HG03025 (cell line): ENCODE measurements around the gene SLC16A11.
"Not testable (repeated sequence)": the region's sequence is repeated elsewhere in the genome, so short reads cannot be mapped to it uniquely, and the experiment has no call there.

ENCODE experiments used
- ATAC-seq: cut with Tn5 transposase; IDR thresholded peaks from one replicate; pipeline ENCODE4 v1.9.1; 2021; ENCODE audit warnings: mild to moderate bottlenecking, moderate library complexity; ENCODE audit not compliant: unreplicated experiment, low FRiP score

The SLC16A11 gene, protein sequence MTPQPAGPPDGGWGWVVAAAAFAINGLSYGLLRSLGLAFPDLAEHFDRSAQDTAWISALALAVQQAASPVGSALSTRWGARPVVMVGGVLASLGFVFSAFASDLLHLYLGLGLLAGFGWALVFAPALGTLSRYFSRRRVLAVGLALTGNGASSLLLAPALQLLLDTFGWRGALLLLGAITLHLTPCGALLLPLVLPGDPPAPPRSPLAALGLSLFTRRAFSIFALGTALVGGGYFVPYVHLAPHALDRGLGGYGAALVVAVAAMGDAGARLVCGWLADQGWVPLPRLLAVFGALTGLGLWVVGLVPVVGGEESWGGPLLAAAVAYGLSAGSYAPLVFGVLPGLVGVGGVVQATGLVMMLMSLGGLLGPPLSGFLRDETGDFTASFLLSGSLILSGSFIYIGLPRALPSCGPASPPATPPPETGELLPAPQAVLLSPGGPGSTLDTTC

DNA sequence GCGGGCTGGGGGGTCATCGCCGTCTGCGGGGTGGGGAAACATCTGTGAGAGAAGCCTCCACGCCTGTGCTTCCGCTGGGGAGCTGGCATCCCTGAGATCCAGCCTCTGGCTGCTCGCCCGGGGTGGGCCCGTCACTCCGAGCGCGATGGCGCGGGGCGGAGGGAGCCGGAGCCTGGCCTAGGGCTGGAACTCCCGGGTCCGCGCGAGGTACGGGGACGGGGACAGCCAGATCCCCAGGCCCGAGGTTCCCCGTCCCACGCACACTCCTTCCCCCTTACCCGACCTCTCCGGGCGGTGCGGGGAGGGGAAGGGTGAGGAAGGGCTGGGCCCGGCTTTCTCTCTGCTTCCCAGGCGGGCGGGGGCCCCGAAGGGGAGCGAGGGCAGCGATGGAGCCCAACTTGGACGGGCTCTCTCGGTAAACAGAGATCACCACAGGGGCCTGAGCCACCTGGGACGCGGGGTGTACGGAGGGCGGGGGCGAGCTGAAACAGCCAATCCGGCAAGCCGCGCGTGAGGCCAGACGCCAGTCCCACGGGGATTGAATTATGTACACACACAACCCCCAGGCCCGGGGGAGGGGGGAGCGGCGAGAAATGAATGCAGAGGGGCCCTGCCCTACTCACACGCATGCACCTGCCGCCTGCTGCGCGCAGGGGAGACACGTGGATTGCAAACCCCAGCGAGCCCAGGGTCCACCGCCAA is at the start of gene SLC16A11:
SLC16A11 (minus strand) TSS at position 596 of the 702 bp plus-strand sequence; CDS start at position 17, 579 bp downstream.
- no peak for ATAC-seq

DNA sequence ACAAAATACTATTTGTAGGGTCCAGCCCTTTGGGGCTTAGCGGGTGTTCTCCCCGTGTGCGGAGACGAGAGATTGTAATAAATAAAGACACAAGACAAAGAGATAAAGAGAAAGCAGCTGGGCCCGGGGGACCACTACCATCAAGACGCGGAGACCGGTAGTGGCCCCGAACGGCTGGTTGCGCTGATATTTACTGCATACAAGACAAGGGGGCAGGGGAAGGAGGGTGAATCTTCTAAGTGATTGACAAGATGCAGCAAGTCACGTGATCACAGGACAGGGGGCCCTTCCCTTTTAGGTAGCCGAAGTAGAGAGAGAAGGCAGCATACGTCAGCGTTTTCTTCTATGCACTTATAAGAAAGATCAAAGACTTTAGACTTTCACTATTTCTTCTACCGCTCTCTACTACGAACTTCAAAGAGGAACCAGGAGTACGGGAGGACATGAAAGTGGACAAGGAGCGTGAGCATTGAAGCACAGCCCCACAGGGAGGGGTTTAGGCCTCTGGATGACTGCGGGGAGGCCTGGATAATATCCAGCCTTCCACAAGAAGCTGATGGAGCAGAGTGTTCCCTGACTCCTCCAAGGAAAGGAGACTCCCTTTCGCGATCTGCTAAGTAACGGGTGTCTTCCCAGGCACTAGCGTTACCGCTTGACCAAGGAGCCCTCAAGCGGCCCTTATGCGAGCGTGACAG is 47.6 kb upstream of the SLC16A11 start:
- ATAC-seq = not testable (repeated sequence)

DNA sequence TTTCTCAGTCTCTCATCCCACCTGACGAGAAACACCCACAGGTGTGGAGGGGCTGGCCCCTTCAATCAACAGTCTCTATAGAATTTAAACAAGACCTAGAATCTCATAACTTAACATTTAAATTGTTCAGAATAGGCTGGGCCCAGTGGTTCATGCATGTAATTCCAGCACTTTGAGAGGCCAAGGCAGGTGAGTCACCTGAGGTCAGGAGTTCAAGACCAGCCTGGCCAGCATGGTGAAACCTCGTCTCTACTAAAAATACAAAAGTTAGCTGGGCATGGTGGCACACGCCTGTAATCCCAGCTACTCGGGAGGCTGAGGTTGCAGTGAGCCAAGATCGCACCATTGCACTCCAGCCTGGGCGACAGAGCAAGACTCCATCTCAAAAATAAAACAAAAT is 45.7 kb upstream of the SLC16A11 start:
- not testable (repeated sequence) for ATAC-seq

DNA sequence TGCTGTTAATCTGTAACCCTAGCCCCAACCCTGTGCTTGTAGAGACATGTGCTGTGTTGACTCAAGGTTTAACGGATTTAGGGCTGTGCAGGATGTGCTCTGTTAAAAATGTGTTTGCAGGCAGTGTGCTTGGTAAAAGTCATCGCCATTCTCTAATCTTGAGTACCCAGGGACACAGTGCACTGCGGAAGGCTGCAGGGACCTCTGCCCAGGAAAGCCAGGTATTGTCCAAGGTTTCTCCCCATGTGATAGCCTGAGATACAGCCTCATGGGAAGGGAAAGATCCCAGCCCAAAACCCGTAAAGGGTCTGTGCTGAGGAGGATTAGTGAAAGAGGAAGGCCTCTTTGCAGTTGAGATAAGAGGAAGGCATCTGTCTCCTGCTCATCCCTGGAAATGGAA is 44.5 kb upstream of the SLC16A11 start:
- ATAC-seq = not testable (repeated sequence)

DNA sequence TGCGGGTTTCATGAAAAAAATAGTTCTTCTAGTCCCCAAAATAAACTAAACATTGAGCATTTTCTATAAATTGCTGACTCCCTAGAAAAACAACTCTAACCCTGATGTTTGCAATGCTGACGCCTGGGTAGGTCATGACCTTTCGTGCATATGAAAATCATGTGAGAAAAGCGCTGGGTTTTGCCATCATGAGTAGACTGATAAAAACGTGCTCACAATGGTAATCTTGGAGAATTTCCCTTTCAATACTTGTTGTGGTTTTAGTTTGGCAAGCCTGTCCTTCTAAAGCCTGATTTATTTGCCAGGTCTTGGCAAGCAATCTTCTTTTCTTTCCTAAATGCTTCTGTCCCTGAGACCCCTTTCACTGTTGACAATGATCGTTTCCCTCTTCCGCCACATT is 40.2 kb upstream of the SLC16A11 start:
- ATAC-seq = no peak

GRCh38 chr17:7083592-7083991 is 39.7 kb upstream of the SLC16A11 start:
- ATAC-seq = no peak

- no peak for ATAC-seq
These were observed 37.6 kb upstream of the SLC16A11 start for GRCh38 chr17:7081341-7082062.

- ATAC-seq = no peak
These were observed 36.7 kb upstream of the SLC16A11 start for GRCh38 chr17:7080456-7081041.

GRCh38 chr17:7079581-7080455 is 35.9 kb upstream of the SLC16A11 start, which contains the start of gene CLEC10A:
Gene CLEC10A (minus strand): TSS chr17:7080251. CDS start chr17:7078812, 1,439 bp downstream.
- ATAC-seq = no peak

DNA sequence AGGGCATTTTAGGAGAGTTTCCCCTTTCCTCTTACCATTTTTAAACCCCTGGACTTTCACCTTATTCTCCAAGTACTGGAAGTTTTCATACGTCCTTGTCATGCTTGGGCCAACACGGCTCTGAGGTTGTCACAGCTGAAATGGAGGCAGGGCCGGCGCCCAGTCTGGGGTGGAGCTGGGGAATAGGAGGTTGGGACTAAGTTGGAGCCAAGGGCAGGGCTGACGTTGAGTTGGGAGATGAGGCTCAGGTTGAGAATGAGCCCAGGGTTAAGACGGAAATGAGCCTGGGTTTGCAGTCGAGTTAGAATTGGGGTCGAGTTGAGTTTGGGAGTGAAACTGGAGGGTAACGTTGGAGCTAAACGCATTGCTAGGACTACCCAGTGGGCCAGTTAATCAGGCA is 34.8 kb upstream of the SLC16A11 start:
- no peak for ATAC-seq

DNA sequence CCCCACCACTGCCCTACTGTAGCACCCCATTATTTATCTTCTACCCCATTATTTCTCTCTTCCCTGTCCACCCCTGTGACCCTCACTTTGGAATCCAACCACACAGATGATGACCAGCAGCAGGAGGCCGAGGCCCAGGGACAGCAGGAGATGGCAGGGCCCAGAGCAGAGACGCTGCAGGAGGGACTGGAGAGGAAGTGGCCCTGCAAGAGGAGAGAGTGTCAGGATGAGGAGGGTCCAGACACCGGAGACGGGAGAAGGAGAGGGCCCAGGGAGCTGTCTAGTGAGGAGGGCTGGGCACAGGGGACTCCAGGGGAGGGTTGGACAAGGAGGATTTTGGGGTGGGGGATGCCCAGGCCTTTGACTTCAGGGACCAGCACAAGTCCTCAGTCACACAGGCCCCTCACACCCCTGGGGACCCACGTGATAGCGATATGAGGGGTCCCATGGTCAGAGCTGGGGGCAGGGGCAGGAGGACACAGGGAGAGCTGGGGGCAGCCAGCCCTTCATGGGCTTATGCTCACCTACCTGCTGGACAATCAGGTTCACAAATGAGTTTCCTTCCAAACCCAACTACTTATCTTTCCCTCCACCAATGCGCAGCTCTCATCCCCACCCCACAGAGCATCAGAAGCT is 34.1 kb upstream of the SLC16A11 start:
- no peak for ATAC-seq

DNA sequence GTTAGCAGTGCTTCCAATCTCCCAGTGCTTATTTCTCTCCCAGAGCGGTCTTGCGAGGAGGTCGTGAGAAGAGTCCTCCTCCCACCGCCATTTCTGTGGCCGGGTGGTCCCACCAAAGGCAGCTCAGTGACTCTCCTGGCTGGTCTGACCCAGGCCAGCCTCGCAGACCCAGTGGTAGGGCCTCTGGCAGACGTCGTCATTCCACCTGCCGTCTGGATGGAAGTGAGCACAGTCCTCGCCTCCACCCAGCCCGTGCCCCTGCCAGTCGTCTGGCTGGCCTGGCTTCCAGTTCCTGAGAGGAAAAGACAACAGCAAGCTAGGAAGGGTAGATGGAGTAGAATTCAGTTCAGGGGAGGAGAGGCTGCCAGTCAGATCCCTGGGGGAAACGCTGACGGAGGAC is 31.0 kb upstream of the SLC16A11 start:
- no peak for ATAC-seq

DNA sequence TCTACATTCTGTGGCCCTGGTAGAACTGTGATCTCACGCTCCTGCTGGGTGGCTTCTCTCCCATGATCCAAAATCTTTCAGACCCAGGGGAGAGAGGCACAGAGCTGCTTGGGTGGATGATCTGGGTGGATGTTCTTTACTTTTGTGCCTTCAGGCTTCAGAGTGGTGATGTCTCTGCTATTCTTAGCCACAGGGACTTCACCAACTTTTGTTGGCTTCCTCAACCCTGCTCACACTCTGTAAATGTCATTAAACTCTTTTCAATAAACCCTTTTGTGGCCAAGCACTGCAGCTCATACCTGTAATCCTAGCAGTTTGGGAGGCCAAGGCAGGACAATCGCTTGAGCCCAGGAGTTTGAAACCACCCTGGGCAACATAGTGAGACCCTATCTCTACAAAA is 28.5 kb upstream of the SLC16A11 start:
- no peak for ATAC-seq

- ATAC-seq = no peak
These were observed 26.8 kb upstream of the SLC16A11 start for GRCh38 chr17:7070712-7071111.

DNA sequence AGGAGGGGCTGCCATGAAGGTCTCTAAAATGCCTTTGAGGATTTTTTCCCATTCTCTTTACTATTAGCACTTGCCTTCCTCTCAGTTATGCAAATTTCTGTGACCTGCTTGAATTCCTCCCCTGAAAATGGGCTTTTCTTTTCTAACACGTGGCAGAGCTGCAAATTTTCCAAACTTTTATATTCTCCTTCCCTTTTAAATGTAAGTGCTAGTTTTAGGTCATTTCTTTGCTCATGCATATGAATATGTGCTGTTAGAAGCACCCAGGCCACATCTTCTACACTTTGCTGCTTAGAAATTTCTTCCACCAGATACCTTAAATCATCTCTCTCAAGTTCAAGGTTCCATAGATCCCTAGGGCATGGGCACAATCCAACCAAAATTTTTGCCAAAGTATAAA is 24.4 kb upstream of the SLC16A11 start:
- ATAC-seq = no peak

GRCh38 chr17:7067198-7067597 is 23.3 kb upstream of the SLC16A11 start:
- ATAC-seq = no peak

GRCh38 chr17:7064261-7064660 is 20.4 kb upstream of the SLC16A11 start:
- no peak for ATAC-seq

- ATAC-seq = no peak
These were observed 19.7 kb upstream of the SLC16A11 start for GRCh38 chr17:7063518-7064094.
